ENCODE data around the gene LGALS13.

The LGALS13 gene

DNA sequence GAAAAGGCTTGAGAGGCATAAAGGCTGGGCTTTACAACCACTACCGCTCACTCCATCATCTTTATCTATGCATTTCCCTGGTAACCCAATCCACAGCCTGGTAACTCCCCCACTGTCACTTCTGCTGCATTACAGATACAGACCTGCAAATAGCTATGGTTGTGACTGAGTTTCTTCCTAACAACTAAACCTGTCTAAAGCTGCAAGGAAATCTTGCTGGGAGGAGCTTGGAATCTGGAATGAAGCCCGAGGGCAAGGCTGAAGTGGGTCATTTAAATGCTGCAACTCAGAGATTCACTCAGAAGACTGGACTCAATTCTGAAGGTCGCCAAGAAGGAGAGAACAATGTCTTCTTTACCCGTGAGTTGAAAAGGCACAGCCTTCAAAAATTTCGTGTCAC, at the start of gene LGALS13:
Gene LGALS13, plus strand, starts transcription at position 301 of the 400 bp plus-strand sequence. Its CDS starts 45 bp downstream, at position 346.
- no peak for DNase-seq

DNA sequence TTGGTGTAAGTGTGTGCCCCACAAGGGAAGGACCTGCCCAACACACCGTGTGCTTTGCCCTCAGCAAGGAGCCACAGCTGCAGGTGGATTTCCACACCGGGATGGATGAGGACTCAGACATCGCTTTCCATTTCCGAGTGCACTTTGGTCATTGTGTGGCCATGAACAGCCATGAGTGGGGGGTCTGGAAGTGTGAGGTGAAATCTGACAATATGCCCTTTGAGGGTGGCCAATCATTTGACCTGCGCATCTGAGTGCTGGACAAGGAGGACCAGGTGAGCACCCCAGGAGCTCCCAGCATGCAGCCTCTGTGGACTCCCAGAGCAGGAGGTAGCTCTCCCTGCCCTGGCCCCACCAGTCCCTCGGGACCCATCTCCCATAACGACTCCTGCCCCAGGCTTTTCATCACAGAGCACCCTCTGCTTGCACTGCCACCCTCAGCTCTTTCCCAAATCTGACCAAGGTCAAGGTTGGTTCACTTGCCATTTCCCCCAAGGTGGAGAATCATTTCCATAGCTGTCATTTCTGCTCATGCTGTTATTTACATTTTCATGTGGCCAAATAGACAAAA, 49.2 kb upstream of the LGALS13 start:
- DNase-seq: no peak

DNA sequence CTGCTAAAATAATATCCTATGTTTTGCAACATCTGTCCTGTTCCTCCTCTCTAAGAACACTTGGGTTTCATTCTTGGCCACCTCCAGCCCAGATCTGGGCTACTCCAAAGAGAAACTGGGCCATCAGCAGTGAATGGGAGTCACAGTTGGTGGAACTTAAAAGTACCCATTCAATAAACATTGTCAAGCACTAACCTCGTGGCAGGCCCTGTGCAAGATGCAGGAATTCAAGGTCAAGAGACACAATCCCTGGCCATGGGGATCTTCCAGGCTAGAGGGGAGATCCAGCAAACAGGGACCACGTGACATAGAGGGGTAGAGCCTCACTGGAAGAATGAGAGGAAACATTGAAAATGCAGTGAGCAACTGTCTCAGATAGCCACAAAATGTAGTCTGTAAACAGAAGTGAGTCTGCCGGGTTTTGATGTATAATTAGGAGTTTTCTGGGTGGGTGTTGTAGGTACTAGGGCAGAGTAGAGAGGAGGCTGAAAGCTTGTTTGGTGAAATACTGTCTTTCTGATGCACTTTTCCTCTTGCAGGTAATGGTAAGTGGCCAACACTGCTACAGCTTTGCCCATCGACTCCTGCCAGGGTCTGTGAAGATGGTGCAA, 47.5 kb upstream of the LGALS13 start:
- no peak for DNase-seq

GRCh38 chr19:39555883-39556282, 46.4 kb upstream of the LGALS13 start:
- no peak for DNase-seq

GRCh38 chr19:39557811-39558623, 44.3 kb upstream of the LGALS13 start:
- no peak for DNase-seq

- no peak for DNase-seq
Observed at GRCh38 chr19:39558624-39559117, 43.7 kb upstream of the LGALS13 start.

DNA sequence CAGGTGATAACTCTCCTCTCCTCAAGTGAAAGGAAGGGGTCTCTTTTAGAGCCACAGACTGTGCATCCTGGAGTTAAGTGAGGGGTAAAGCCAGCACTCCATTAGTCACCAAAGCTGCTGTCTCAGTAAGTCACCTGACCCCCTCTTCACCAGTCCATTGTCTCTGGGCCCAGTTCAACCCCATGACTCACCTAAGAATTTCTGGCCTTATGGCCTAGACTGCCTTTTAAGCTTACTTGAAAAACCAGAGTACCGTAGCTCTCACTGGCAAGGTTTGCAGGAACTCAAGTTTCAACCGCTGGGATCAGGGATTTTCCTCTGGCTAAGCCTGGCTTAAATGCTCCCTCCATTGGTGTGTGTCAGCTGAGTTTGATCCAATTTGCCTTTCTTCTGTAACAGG, 38.9 kb upstream of the LGALS13 start:
- DNase-seq: no peak

GRCh38 chr19:39566064-39566463, 36.3 kb upstream of the LGALS13 start:
- no peak for DNase-seq

DNA sequence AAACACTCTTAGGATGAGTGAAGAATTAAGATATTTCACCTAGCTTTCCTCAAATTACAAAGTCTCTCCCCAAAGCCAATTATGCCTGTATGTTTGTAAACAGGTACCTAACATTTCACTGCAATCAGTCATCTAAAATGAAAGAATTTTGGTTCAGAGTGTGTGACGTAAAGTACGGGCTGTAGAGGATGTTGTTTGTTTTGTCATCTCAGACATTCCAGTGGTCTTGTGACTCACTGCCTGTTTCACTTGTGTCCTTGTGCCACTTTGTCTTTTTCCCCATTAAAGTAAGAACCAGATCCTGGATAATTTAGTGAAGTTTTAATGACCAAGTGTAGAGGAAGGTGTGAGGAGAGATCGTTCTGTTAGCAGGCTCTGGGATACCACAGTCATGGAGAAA, 33.7 kb upstream of the LGALS13 start:
- DNase-seq: no peak

DNA sequence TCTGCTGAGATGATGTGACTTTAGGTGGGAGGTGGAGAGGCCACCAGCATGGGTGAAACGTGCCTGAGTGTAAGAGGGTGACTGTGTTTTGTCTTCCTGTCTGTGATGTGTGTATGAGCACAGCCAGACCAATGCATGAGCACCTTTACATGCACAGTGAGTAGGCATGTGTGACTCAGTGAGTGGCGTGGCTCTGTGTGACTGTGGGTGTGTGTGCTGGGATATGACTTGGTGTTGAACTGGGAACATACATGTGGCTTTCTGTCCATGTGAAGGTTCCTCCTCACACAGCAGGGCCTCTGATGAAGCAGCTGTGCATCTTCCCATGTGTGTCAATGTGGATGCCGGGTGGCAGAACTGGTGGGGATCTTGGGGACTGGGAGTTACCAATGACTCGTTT, 19.9 kb upstream of the LGALS13 start:
- DNase-seq: no peak

GRCh38 chr19:39582891-39583625, 19.3 kb upstream of the LGALS13 start:
- no peak for DNase-seq

DNA sequence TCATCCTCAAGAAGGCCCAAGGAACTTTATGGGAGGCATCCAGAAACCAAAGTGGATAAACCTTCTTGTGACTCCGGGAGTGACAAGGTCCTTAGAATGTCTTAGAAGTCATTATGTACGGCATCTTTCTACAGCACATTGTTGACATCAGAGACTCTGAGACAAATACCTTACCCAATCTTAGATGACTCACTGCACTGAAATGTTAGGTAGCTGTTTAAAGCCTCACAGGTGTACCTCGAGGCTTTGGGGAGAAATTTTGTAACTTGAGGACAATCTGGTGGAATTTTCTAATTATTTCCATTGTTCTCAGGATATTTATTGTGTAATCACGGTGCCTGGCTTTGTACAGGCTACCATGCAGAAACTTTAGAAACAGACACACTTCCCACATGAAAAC, 14.8 kb upstream of the LGALS13 start:
- DNase-seq: no peak

- no peak for DNase-seq
Observed at GRCh38 chr19:39588066-39588465, 14.3 kb upstream of the LGALS13 start.

DNA sequence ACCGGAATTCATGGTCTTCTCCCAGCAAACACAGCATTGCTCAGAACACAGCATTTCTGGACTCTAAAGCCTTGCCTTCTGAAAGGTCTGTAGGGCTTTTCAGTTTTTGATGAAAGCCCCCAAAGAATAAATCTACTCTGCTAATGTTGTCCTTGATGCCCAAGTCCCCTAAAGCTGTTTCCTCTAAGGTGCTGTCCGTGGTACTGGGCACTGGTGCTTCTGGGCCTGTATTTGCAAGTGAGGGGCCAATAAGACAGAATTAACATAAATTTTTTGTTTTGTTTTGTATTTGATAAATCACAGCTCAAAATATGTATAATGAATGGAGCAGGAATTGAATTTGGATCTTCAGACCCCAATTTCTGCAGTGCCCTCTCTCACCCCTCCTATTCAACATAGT, 12.1 kb upstream of the LGALS13 start:
- DNase-seq: no peak

DNA sequence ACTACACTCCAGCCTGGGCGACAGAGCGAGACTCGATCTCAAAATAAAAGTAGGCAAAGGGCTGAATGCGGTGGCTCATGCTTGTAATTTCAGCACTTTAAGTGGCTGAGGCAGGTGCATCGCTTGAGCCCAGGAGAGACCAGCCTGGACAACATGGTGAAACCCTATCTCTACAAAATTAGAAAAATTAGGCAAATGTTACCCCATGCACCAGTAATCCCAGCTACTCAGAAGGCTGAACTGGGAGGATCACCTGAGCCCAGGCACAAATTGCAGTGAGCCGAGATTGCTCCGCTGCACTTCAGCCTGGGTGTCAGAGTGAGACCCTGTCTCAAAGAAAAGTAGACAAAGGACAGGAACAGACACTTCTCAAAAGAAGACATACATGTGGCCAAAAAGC, 9.9 kb upstream of the LGALS13 start:
- DNase-seq: no peak

DNA sequence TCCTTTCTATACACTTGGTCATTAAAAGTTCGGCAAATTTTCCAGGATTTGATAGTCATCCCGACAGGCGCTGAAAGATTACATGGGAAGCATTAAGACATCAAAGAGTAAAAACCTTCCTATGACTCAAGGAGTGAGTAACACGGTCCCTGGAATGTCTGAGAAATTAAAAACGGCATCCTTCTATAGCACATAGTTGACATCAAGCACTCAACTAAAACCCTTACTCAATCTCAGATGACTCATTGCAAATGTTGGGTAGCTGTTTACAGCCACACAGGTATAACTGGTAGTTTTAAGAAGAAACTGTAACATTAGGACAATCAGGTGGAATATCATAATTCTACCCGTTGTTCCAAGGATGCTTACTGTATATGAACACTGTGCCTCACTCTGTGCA, 6.4 kb upstream of the LGALS13 start:
- DNase-seq: no peak

DNA sequence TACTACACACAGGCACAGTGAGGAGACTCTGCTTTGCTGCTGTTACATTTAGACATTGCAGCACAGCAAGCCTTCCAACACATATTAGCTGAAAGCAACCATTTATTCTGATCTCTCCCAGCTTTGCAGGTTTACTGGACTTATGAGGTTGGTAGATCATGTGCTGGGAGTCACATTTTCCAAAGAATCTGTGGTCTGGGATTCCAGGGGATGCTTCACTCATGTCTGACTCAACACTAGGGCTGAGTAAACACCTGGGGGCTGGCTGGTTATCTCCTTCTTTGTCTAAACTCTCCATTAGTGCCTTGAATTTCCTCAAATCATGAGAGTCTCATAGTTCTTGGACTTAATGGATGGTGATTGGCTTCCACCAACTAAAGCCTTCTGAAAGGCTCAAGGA, 5.4 kb upstream of the LGALS13 start:
- no peak for DNase-seq

- no peak for DNase-seq
Observed at GRCh38 chr19:39599116-39599515, 3.2 kb upstream of the LGALS13 start.

DNA sequence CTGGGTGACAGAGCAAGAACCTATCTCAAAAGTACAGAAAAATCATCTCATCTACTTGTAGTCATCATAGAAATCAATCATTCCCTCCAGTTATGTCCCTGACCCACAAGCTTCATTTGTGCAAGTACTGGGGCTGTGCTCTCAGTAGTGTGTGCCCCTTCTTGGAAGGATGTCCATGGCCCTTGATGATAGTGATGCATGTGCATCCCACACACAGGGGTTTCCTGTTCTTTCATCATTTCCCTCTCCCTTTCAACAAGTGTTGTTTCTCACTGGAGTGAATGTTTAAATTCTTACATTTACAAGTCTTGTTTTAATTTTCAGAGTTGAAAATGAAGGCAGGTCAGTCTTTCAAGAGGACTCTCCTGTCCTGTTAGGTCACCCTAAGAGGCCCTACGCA, 1.5 kb downstream of the LGALS13 start:
- DNase-seq: no peak

GRCh38 chr19:39607021-39607420, 4.7 kb downstream of the LGALS13 start:
- DNase-seq: no peak

DNA sequence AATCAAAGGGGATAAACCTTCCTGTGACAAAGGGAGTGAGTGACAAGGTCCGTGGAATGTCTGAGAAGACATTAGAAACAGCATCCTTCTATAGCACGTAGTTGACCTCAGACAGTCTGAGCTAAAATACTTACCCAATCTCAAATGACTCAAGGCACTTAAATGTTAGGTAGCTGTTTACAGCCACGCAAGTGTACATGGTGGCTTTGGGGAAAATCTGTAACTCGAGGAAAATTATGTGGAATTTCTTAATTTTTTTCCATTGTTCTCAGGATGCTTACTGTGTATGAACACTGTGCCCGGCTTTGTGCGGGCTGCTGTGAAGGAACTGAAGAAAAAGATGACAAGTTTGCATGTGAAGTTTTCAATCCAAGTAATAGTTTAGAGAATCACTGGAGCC, 5.2 kb downstream of the LGALS13 start:
- no peak for DNase-seq

- DNase-seq: no peak
Observed at GRCh38 chr19:39613597-39613996, 11.3 kb downstream of the LGALS13 start.

GRCh38 chr19:39617745-39618144, 15.4 kb downstream of the LGALS13 start:
- no peak for DNase-seq

Measured in bone marrow (tissue), 2 donors.